ENCODE measurements around the gene CCDC102A.

DNA sequence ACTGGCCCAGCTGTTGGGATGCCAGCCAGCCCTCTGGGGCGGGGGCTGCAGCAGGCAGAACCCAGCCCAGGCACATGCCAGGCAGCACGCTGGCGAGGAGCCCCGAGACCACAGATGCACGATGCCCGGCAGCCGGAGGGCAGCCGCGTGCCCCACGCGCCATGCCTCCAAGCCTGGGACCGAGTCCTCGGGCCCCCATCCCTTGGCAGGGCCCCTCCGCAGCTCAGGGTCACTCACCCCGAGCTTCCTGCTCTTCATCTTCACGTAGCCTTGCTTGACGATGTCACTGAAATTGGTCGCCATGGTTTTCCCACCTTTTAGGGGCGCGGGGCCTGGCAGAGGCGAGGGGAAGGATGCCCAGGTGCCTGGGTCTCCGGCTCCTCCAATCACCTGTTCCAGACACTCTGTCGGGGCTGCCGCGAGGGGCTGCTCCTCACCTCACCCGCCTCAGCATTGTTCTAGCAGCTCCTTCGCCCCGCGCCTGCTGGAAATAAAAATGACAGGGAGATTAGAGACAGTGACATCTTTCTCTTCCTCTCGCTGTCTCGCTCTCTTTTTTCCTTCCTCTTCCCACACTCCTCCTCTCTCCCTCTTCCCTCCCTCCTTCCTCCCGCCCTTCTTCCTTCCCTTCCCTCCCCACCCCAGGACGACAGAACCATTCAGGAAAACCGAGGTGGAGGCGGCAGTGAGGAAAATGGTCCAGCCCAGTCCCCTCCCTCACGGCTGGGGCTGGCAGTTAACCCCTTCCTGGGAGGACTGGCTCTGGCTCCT lies 57.0 kb downstream of the CCDC102A start:
- TF ChIP-seq EP300 (IDR thresholded peaks at IDR 0.05) = no peak
- TF ChIP-seq, protein P1, sequence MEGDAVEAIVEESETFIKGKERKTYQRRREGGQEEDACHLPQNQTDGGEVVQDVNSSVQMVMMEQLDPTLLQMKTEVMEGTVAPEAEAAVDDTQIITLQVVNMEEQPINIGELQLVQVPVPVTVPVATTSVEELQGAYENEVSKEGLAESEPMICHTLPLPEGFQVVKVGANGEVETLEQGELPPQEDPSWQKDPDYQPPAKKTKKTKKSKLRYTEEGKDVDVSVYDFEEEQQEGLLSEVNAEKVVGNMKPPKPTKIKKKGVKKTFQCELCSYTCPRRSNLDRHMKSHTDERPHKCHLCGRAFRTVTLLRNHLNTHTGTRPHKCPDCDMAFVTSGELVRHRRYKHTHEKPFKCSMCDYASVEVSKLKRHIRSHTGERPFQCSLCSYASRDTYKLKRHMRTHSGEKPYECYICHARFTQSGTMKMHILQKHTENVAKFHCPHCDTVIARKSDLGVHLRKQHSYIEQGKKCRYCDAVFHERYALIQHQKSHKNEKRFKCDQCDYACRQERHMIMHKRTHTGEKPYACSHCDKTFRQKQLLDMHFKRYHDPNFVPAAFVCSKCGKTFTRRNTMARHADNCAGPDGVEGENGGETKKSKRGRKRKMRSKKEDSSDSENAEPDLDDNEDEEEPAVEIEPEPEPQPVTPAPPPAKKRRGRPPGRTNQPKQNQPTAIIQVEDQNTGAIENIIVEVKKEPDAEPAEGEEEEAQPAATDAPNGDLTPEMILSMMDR (IDR thresholded peaks at IDR 0.05) = no peak

Data from tibial nerve (tissue), 4 donors.